GM18505 (cell line): Measurements from ENCODE around the gene WNT4.

Source experiments
- ATAC-seq: cut with Tn5 transposase; IDR thresholded peaks from one replicate; pipeline ENCODE4 v1.9.1; 2021; ENCODE audit not compliant: unreplicated experiment
- POLR2A ChIP-seq: IDR thresholded peaks from 4 replicates; pipeline ENCODE4 v1.6.1; 2011; ENCODE audit warnings: borderline replicate concordance; ENCODE audit not compliant: insufficient read depth, insufficient read length; ENCODE audit errors: extremely low read depth

WNT4 gene

GRCh38 chr1:22119626-22120468 is 23.1 kb downstream of the WNT4 start:
- ATAC-seq = no peak
- TF ChIP-seq POLR2A = no peak

GRCh38 chr1:22118291-22118992 is 24.5 kb downstream of the WNT4 start:
- ATAC-seq = no peak

GRCh38 chr1:22117851-22118250 is 25.0 kb downstream of the WNT4 start:
- no peak for ATAC-seq

More at GRCh38 chr1:22118291-22118992, 24.5 kb downstream of the WNT4 start:
- no peak for TF ChIP-seq POLR2A

GRCh38 chr1:22117238-22117637 is 25.7 kb downstream of the WNT4 start:
- ATAC-seq = no peak
- TF ChIP-seq POLR2A = no peak

More at GRCh38 chr1:22117851-22118250, 25.0 kb downstream of the WNT4 start:
- no peak for TF ChIP-seq POLR2A

- TF ChIP-seq POLR2A = no peak
- ATAC-seq = no peak
Measured at GRCh38 chr1:22115286-22115685, 27.6 kb downstream of the WNT4 start.

GRCh38 chr1:22114083-22115012 is 28.5 kb downstream of the WNT4 start:
- no peak for ATAC-seq
- TF ChIP-seq POLR2A = no peak

GRCh38 chr1:22112554-22112953 is 30.3 kb downstream of the WNT4 start:
- no peak for ATAC-seq
- no peak for TF ChIP-seq POLR2A

- no peak for ATAC-seq
- no peak for TF ChIP-seq POLR2A
Measured at GRCh38 chr1:22111620-22112019, 31.3 kb downstream of the WNT4 start.

- no peak for ATAC-seq
- TF ChIP-seq POLR2A = no peak
Measured at GRCh38 chr1:22111115-22111514, 31.8 kb downstream of the WNT4 start.

GRCh38 chr1:22110016-22110415 is 32.9 kb downstream of the WNT4 start:
- no peak for ATAC-seq
- TF ChIP-seq POLR2A = no peak

GRCh38 chr1:22108339-22109105 is 34.4 kb downstream of the WNT4 start:
- ATAC-seq = no peak
- TF ChIP-seq POLR2A = no peak

GRCh38 chr1:22107126-22107525 is 35.8 kb downstream of the WNT4 start:
- ATAC-seq = no peak
- no peak for TF ChIP-seq POLR2A
